SKM-1 (cell line): ENCODE results near the gene CACNA1F.
A peak's percentile ranks its signal among the peaks of the same experiment; 100 is the strongest.

Experiments
- DNase-seq: peaks from one replicate; lab custom pipeline; 2025; ENCODE audit not compliant: unreplicated experiment; lab: John Stamatoyannopoulos, UW

The CACNA1F gene

GRCh38 chrX:49155900-49156837 is 77.0 kb downstream of the CACNA1F start:
- peak; percentile 34 for DNase-seq

GRCh38 chrX:49155243-49155899 is 77.8 kb downstream of the CACNA1F start:
- no peak for DNase-seq
